ENCODE measurements around the gene TMEM98. TPM values are rescaled to one million over a fixed set of nuclear protein-coding genes. Genes with fewer than 3 reads are reported as not detected.
"Not testable (repeated sequence)": the region's sequence is repeated elsewhere in the genome, so short reads cannot be mapped to it uniquely, and the experiment has no call there.

The TMEM98 gene
- total and polyA plus RNA-seq, 9 donors, result 112 to 399 (median 157) TPM

GRCh38 chr17:32976131-32976530, 48.2 kb downstream of the TMEM98 start:
- no peaks in the 10 kb centered on the region for H3K9me3 ChIP-seq
- 66 to 68% (median 66%) methylated on average over 4 of the region's 4 CpGs for WGBS, 3 donors
- DNase-seq, result no peak
- no peak overlapping the region for H3K27ac ChIP-seq
- intact Hi-C loops (cut with DNase I), result no loop called here
- H3K4me1 ChIP-seq (ENCODE audit: insufficient read depth), result no peaks in the 10 kb centered on the region
- H3K27me3 ChIP-seq, result no peaks in the 10 kb centered on the region
- no peaks in the 10 kb centered on the region for H3K36me3 ChIP-seq
- H3K4me3 ChIP-seq, result no peak overlapping the region
- TF ChIP-seq POLR2A (IDR thresholded peaks at IDR 0.05) (no peak), CTCF (IDR thresholded peaks at IDR 0.05) (no peak), EP300 (IDR thresholded peaks at IDR 0.05) (no peak)

GRCh38 chr17:32976605-32977004, 48.7 kb downstream of the TMEM98 start:
- Histone ChIP-seq H3K4me3 (no peak overlapping the region), H3K36me3 (no peaks in the 10 kb centered on the region), H3K4me1 (ENCODE audit: insufficient read depth) (no peaks in the 10 kb centered on the region), H3K27ac (no peak overlapping the region), H3K9me3 (peaks cover 0 to 5% of the 10 kb centered on the region in 2 donors), H3K27me3 (no peaks in the 10 kb centered on the region)
- no peak for DNase-seq
- TF ChIP-seq POLR2A (IDR thresholded peaks at IDR 0.05) (no peak), CTCF (IDR thresholded peaks at IDR 0.05) (no peak), EP300 (IDR thresholded peaks at IDR 0.05) (no peak)
- 91 to 100% (median 95%) methylated on average over 1 of the region's 1 CpG for WGBS, 3 donors
- intact Hi-C loops (cut with DNase I), result no loop called here

- Histone ChIP-seq H3K4me3 (no peak overlapping the region), H3K9me3 (peaks cover 0 to 6% of the 10 kb centered on the region in 2 donors), H3K27me3 (no peaks in the 10 kb centered on the region), H3K36me3 (no peaks in the 10 kb centered on the region), H3K4me1 (ENCODE audit: insufficient read depth) (no peaks in the 10 kb centered on the region), H3K27ac (no peak overlapping the region)
- intact Hi-C loops (cut with DNase I), result no loop called here
- TF ChIP-seq EP300 (IDR thresholded peaks at IDR 0.05), result no peak
- TF ChIP-seq POLR2A (IDR thresholded peaks at IDR 0.05), result no peak
- TF ChIP-seq CTCF (IDR thresholded peaks at IDR 0.05), result no peak
- 64 to 70% (median 68%) methylated on average over 2 of the region's 2 CpGs for WGBS, 3 donors
- no peak for DNase-seq
Measured at GRCh38 chr17:32980230-32980629, 52.3 kb downstream of the TMEM98 start.

GRCh38 chr17:32981611-32982010, 53.7 kb downstream of the TMEM98 start:
- WGBS, 3 donors, result 85 to 95% (median 90%) methylated on average over 3 of the region's 3 CpGs
- H3K27ac ChIP-seq; intact Hi-C loops (cut with DNase I); H3K27me3 ChIP-seq; H3K4me3 ChIP-seq; H3K9me3 ChIP-seq; H3K36me3 ChIP-seq; H3K4me1 ChIP-seq (ENCODE audit: insufficient read depth); DNase-seq: not testable (repeated sequence)

- 48 to 55% (median 53%) methylated on average over 4 of the region's 4 CpGs for WGBS, 3 donors
- Histone ChIP-seq H3K27ac (no peak overlapping the region), H3K9me3 (peaks cover 0 to 6% of the 10 kb centered on the region in 2 donors), H3K36me3 (no peaks in the 10 kb centered on the region), H3K4me1 (ENCODE audit: insufficient read depth) (no peaks in the 10 kb centered on the region), H3K4me3 (no peak overlapping the region), H3K27me3 (no peaks in the 10 kb centered on the region)
- intact Hi-C loops (cut with DNase I), result no loop called here
- no peak for TF ChIP-seq POLR2A (IDR thresholded peaks at IDR 0.05)
- TF ChIP-seq CTCF (IDR thresholded peaks at IDR 0.05), result no peak
- TF ChIP-seq EP300 (IDR thresholded peaks at IDR 0.05), result no peak
- DNase-seq, result no peak
Measured at GRCh38 chr17:32985050-32985756, 57.2 kb downstream of the TMEM98 start.

- WGBS, 3 donors, result 17 to 24% (median 24%) methylated on average over 1 of the region's 1 CpG
- H3K4me1 ChIP-seq (ENCODE audit: insufficient read depth); H3K27ac ChIP-seq; H3K36me3 ChIP-seq; H3K9me3 ChIP-seq; H3K27me3 ChIP-seq; intact Hi-C loops (cut with DNase I); H3K4me3 ChIP-seq; DNase-seq: not testable (repeated sequence)
Measured at GRCh38 chr17:32987453-32987805, 59.5 kb downstream of the TMEM98 start.

GRCh38 chr17:32987868-32988267, 59.9 kb downstream of the TMEM98 start:
- 54 to 61% (median 61%) methylated on average over 2 of the region's 2 CpGs for WGBS, 3 donors
- H3K27ac ChIP-seq; H3K4me3 ChIP-seq; intact Hi-C loops (cut with DNase I); DNase-seq; H3K4me1 ChIP-seq (ENCODE audit: insufficient read depth); H3K27me3 ChIP-seq; H3K36me3 ChIP-seq; H3K9me3 ChIP-seq: not testable (repeated sequence)

All from ovary (tissue), 9 donors.